HG03097 (cell line): Measurements from ENCODE around the gene S100A5.

Experiments
- ATAC-seq: cut with Tn5 transposase; IDR thresholded peaks from one replicate; pipeline ENCODE4 v1.9.1; 2021; ENCODE audit not compliant: unreplicated experiment, low FRiP score

The S100A5 gene

GRCh38 chr1:153548722-153549688 lies 8.3 kb upstream of the S100A5 start, which contains the start of gene S100A3:
Gene S100A3 (minus strand): TSS chr1:153549258. CDS start chr1:153548485, 773 bp downstream.
- no peak for ATAC-seq

GRCh38 chr1:153547560-153548551 lies 7.1 kb upstream of the S100A5 start:
- ATAC-seq, result no peak

- no peak for ATAC-seq
These were observed 6.2 kb upstream of the S100A5 start for GRCh38 chr1:153546796-153547559.

DNA sequence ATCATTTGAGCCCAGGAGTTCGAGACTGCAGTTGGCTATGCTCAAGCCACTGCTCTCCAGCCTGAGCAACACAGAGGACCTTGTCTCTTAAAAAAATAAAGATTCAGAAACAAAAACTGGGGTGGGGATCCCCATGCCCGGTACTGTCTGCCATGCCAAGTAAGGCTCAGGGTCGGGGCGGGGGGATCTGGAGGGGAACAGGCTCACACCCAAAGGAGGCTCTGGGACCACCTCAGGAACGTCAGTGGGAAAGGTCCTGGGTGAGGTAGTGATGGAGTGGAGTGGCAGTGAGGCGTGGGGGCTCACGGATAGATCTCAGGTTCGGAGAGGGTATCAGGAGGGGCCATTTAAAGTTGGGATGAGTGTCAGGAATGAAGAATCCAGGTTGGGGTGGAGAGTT lies 5.6 kb upstream of the S100A5 start:
- no peak for ATAC-seq

DNA sequence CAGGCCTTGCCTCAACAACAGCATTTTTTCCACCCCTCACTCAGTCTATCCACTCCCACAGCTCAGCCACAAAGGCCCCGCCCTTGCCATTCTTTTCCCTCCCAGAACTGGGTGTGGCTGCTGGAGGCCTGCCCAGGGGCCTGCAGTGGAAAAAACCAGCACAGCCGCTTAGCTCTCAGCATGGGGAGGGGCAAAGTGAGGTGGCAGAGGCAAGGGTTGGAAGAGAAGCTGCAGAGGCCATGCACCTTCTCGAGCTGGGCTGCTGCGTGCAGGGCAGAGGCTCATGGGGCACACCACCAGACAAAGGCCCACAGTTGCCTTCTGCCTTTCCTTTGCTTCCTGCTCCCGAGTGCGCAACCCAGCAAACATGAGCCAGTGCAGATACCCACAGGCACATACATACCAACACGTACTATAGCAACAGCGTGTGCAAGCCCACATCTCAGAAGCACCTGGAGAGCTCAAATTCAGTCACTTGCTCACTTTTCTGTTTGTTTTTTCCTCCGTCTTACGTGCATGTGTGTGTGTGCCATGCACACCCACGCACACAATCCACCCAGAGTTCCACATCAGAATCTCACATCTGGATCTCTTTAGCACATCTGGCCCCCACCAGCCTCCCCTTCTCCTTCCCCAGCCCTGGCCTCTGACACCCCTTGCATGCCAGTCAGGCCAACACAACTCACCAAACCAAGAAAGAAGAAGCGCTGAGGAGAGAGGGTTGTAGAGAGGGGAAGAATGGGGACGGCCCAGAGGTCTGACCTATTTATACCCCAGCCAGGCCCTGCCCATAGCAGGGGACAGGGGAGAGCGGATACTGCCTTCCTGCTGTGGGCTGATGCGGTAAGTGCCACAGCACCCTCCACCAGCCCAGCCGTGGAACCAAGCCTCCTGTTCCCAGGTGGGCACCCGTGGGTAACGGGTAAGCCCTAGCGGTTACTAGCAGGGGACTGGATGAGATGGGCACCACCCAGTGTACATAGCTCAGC lies 4.6 kb upstream of the S100A5 start, which contains the start of gene S100A4:
Gene S100A4 (minus strand): TSS at position 740 of the 989 bp plus-strand sequence. CDS start 1,012 bp downstream, outside the sequence.
- ATAC-seq, result peak; percentile 56

DNA sequence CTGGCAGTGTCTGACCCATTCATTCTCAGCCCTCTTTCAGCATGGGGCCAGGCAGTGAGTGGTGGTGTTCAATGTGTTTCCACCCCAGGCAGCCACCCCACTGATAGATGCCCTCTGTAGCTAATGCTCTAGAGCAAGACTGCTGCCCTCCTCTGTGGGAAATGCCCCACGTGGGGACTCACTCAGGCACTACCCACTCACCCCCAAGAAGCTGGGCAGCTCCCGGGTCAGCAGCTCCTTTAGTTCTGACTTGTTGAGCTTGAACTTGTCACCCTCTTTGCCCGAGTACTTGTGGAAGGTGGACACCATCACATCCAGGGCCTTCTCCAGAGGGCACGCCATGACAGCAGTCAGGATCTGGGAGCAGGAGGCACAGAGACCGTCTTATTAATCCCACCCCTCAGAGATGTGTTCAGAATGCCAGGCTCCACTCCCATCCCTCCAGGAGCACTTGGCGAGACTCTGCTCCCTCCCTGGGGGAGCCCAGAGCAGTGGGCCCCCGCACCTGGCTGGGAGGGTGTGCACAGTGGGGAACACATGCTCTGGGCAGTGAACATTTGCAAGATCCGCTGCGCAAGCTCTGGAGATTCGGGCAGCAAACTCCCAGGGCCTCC lies 3.8 kb upstream of the S100A5 start:
- no peak for ATAC-seq

- no peak for ATAC-seq
These were observed 3.0 kb upstream of the S100A5 start for GRCh38 chr1:153543736-153544135.

GRCh38 chr1:153542956-153543711 lies 2.4 kb upstream of the S100A5 start:
- no peak for ATAC-seq

DNA sequence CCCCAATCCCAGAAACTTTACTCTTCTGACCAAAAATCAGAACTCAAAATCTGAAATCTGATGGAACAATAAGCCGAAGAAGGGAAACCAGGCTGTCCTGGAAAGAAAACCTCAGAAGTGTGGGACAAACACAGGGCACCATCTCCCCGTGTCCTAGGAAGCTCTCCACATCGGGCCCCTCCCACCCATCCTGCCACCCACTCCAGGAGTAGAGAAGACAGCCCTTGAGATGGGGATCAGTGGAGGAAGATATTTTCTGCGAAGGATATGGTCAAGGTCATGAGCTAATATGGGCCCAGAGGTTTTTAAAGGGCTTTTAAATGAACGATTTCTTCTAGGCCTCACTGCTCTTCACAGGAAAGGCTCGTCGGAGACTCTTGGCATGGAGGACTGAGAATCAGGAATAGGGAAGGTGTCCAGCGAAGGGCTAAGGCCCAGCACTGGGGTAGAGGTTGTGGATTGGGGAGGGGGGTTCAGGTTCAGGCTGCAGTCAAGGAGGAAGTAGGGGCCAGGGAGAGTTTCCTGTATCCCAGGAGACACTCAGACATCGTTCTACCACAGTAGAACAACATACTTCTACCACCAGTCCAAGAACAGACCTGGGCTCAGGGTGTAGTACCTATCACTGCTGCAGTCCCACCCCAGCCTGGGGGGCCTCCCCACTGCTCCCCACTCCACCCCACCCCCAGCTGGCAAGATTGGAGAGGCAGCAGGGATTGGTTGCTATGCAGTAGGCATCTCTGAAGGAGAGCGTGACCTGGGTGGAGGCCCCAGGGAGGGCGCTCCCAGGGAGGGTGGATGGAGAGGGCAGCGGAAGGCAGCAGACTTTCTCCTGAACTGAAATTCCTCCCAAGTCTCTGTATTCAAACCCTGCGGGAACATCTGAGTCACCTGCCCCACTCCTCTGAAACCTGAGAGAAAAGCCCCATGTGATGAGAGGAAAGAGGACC lies 1.2 kb upstream of the S100A5 start:
- ATAC-seq, result no peak

GRCh38 chr1:153539395-153540093 lies 1.2 kb downstream of the S100A5 start:
- no peak for ATAC-seq

DNA sequence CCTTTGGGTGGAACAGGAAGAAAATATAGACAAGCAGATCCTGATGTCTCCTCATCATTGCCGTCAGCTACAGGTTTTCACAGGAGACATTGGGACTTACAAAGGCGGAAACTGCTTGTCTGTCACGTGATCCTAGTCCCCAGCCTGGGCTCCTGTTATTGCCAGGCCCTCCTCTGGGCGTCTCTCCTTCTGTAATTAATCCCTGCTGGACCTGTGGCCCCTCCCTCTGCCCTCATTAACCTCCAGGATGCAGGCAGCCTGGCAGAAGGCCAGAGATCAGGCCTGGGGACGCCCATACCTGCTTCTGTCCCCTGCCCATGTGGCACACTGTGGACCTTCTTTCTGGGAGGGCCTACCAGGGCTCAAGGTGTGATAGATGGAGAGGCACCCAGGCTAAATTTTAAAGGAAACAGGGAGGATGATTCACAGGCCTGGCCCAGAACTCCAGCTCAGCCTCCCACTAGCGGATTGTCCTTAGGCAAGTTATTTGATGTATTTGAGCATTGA lies 2.4 kb downstream of the S100A5 start:
- ATAC-seq, result no peak

DNA sequence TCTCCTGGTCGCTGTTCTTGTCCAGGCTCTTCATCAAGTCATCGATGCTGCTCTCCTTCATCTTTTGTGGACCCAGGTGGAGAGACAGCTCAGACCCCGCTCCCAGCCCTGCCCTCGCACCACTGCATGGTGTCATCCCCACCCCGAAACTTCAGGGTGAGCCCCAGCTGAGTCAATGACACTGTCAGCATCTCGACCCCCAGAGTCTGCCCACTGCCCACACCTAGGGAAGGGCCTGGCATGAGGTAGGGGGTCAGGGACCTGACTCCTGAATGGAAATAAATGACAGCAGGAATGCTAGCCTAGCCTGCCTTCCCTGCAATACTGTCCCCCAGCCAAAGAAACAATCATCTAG lies 3.4 kb downstream of the S100A5 start:
- no peak for ATAC-seq

- ATAC-seq, result no peak
These were observed 3.9 kb downstream of the S100A5 start for GRCh38 chr1:153536671-153537375.

DNA sequence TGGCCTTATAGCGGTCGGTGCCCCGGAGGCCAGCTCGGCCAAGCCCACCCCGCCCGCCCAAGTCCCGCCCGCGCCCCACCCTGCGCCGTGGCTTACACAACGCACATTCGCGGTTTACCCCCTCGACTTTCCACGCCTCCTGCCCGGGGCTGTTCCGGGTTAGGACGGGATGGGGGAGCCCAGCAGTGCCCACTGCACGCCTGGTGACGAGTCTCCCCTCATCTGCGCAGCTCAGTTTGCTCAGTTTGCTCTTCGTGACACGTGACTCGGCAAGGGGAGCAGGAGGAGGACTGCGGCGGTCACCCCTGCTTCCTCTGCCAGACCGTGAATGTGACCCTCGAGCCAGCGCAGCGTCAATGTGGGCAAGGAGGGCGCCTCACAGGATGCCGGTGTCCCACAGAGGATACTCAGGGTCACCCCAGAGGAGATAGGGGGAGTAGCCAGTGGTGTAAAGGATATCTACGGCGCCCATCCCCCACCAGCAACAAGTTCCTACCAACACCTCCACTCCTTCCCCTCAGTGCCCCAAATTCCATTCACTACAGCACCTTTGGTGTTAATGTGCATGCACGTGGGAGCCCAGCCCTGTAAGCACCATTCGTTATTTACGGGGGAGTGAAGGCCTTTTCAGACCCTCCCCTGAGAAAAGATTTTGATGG lies 4.6 kb downstream of the S100A5 start:
- ATAC-seq, result no peak
